GM18520 (cell line): ENCODE measurements around the gene CNGB1.
"Not testable (repeated sequence)": the region's sequence is repeated elsewhere in the genome, so short reads cannot be mapped to it uniquely, and the experiment has no call there.

Experiments used
- ATAC-seq: cut with Tn5 transposase; IDR thresholded peaks from one replicate; pipeline ENCODE4 v1.9.1; 2021; ENCODE audit not compliant: unreplicated experiment

CNGB1 gene

DNA sequence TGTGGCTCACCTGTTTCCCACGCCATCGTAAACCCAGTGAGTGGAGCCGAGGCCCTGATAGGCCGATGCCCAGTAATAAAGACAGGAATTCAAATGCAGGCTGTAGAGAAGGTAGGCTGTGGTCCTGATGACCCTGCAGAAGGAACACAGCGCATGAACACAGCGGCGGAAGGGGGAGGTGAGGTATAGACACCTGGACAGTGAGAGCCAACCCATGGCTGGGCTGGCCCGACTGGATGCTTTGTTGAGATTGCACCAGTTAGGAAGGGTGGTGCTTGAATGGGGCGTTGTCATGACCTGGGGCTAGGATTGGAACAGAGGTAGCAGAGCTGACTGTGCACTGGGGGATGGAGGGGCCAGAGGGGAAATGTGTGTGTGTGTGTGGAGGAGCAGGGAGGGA, 59.2 kb downstream of the CNGB1 start:
- no peak for ATAC-seq

DNA sequence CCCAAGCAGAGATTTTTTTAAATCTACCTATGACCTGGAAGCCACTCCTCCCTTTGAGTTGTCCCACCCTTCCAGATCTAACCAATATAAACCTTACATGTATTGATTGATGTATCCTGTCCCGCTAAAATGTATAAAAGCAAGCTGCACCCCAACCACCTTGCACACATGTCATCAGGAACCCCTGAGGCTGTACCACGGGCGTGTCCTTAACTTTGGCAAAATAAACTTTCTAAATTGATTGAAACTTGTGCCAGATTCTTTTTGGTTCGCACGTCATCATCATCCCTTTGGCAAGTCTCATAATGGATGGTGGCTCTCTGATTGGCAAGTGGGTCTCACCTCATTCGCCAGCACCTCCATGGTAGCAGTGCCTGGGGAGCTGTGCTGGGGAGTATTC, 60.2 kb downstream of the CNGB1 start:
- no peak for ATAC-seq

DNA sequence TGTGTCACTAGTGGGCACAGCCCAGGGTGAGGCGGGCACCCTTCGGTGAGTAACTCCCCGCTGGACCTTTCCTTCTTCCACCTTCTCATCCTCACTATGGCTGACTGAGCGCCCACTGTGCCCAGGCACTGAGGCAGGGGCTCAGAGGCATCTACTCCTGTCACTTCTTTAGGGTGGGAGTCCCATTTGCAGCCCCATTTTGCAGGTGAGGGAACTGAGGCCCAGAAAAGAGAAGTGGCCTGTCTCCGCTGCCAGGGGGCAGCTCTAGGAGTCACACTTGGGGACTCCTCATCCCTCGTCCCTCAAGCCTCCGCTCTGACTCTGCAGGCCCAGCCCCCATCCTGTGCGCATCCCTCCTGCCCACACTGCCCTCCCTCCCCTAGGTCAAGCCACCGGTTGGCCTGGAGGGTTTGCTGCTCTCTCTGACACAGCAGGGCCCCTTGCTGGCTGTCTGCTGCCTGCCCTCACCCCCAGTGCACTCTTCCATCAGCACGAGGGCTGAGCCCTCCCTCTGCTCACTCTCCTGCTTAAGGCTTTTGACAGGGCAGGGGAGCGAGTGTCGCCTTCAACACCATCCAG, 62.4 kb downstream of the CNGB1 start:
- no peak for ATAC-seq

DNA sequence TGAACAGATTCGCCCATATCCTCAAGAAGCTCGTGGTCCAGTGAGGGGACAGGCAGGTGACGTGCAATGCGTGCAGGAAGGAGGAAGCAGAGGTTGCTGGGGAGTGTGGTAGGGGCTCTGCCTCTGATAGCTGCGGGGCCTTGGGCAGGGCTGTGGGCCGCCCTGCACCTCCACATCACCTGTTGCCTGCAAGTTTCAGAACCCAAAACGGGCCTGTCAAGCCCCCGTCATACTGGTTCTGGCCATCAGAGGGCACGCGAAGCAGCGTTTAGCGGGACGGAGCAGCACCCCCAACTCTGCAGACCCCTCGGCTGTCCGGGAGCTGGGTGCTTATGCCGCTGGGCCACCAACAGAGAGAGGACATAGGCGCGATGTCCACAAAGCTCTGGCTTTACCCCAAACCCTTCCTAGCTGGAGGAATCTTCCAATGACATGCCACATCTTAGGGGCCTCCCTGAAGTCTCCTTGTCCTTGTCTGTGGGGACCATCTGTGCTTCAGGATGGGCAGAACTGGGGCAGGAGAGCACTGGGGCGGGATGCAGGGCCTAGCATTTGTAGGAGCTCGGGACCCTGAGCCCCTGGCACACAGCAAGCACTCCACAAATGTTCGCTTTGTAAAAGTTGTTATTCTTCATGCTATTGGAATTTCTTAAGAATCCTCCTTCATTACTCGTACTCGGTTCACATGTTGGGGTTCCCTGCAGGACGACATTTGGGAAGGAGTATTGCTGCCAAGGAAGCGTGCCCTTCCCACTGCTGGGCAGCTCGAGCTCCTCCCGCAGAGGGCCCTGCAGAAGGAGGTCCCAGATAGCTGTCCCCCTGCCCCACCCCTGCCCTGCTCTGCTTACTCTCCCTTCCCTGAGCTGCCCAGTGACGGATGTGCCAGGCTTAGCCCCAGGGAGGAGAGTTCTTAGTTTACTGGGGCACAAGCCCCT, 64.3 kb downstream of the CNGB1 start:
- no peak for ATAC-seq

DNA sequence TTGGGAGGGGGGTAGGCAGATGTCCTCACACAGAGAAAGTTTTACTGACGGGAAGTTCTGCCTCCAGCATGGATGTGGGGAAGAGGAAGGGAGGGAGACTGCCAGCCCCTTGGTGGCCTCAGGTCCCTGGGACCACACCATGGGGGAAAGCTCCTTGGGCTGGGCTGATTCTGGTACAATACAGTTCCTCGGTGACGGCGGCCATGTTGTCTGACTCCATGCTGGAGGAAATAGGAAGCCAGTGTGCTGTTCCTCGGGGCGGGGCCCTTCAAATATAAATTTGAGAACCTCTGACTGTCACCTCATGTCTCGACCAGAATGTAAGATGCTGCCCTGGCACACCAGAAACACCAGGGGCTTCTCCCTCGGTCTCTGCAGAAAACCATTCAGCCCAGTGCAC, 66.8 kb downstream of the CNGB1 start:
- no peak for ATAC-seq

DNA sequence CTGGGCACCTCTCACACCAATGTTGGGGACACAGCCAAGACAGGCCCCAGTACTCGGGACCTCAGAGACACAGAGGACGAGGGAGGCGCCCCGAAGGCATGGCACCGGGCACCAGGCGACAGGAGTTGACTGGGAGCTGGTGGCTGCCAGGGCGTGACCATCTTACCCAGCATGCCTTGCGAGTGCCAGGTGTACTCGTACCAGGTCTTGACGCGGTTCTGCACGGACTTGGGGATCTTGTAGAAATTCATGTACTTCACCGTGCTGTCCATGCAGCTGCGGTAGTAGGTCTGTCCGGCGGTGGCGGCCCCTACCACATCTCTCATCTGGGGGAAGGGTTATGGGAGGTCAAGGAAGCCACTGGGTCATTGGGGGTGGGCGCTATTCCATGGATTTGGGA, 67.3 kb downstream of the CNGB1 start:
- no peak for ATAC-seq

DNA sequence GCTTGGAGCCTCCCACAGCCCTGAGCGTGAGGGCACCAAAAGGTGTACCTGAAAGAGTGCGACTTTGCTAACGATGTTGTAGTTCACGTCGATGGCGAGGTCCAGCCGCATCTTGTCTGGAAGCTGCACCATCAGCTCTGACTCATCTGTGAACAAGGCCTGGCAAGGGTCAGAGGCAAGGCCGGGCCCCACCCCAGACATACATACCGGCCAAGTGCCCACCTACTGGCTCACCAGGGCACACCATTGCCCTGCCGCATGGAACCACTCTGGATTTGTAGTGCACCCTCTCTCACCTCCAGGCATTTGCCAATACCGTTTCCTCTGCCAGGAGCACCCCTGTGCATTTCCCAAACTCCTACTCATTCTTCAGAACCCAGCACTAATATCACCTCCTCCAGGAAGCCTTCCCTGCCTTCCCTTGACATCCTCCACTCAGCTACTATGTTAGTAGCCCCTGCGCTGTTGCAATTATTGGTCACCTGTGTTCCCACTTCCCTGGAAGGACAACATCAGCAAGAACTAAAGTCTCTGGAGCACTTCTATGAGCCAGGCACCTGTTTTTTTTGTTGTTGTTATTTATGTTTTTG, 69.4 kb downstream of the CNGB1 start:
- ATAC-seq = no peak

DNA sequence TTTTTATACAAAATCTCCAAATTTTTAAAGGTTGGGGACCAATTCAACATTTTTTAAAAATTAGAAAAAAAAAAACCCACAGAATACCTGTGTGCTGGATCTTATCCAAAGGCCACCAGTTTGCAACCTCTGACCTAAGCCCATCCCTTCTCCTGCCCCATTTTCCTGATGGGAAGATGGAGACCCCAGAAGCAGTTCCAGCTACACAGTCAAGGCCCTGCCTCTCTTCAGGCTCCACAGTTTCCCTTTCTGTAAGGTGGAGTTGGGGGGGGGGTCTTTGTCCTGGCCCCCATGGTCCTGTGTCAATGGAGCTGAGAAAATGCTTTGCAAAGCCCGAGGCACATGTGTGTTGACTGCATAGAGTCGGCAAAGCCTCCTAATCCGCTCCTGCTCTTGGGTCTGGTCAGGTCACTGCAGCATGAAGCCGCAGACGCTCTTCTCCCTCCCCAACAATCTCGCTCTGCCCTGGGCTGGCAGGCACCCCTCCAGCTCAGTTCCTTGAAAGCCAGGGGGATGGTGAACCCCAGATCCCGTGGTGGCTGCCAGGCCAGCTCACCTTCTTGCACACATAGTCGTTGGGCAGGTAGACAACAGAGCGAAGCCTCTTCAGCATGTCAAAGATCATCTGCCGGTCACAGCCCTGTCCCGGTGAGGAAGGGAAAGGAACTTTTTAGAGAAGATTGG, 70.0 kb downstream of the CNGB1 start:
- no peak for ATAC-seq

DNA sequence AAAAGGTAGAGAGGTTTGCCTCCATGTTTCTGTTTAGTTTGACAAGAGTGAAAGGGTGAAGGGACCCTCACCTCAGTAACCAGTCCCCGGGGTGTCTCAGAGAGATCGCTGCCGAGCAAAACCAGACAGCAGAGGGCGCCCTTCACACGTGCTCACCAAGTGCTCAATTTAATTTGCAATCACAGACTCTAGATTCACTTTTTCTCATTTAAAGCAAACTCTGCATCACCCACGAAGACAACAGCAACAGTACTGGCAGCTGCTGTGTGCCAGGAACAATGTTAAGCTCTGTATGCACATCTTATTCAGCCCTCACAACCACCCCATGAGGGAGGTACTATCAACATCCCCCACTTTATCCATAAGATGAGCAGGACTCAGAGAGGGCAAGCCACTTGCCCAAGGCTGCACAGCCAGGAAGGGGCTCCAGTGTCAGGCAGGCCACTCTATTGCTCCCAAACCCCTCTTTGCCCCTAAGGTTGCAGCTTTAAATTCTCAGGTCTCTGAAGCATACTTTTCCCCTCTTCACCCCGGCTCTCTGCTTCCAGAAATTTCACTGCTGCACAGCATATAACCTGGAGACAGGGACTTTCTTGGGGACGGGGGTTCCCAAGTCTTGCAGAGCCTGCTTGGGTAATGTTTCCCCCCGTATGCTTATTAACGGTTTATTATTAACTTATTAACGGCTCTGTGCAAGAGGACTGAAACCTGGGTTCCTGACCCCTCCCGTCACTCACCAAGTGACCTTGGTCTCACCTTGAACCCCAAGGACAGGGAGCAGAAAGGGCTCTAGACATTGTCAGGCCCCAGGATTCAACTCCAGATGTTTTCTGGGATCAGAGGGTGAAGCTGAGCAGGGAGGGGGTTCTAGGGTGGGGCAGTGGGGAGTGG, 70.9 kb downstream of the CNGB1 start:
- ATAC-seq = no peak

DNA sequence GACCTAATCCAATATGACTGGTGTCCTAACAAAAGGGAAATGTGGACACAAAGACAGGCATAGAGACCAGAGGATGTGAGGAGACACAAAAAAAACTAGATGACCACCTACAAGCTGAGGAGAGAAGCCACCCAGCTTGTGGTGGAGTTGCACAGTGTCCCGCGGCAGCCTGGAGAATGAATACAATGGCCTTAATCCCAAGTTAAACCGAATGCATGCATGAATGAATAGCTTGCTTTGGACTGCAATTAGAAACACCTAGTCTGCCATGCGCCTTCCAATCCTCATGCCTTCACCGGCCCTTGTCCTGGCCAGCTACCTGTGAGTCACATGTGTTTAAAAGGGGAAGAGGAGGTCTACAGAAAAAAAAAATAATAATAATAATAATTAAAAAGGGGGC, 72.0 kb downstream of the CNGB1 start:
- no peak for ATAC-seq

DNA sequence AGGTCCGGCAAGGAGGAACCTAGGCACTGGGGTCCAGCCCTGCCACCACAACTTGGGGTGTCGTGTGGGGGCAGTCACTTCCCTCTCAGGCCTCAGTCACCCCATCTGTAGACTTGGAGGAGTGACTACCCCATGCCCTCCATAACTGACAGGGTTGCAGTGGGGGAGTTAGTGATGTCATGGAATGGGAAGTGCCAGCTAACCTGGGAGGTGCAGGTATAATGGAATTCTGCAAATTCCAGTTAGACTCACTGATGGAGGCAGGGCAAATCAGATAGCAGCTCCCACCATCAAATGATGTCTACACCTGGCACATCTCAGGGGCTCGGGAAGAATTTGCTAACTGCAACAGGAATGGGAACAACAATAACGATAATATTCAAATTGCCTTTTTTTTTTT, 72.9 kb downstream of the CNGB1 start:
- no peak for ATAC-seq

DNA sequence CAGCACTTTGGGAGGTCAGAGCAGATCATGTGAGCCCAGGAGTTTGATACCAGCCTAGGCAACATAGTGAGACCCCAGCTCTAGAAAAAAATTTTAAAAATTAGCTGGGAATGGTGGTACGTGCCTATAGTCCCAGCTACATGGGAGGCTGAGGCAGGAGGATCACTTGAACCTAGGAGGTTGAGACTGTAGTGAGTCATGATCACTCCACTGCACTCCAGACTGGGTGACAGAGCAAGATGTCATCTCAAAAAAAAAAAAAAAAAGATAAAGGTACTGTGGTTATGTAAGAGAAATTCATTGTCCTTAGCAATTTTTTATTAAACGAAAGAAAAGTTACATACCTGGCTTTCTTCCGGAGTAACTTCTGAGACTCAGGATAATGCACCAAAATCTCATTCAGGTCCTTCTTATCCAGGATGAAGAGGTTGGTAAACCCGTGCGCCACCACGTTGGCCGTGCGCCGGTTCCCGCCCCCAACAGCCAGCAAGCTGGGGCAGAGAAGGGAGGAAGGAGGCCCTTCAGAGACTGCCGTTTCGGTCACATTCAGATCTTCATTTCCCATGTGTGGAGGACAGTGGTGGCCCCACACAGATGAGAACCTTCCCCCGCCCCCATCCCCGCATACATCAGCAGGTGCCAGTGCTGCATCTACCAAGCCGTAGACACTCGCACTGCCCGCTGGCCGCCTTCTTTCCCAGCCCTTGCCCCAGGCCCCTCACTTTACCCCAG, 73.7 kb downstream of the CNGB1 start:
- ATAC-seq = no peak

DNA sequence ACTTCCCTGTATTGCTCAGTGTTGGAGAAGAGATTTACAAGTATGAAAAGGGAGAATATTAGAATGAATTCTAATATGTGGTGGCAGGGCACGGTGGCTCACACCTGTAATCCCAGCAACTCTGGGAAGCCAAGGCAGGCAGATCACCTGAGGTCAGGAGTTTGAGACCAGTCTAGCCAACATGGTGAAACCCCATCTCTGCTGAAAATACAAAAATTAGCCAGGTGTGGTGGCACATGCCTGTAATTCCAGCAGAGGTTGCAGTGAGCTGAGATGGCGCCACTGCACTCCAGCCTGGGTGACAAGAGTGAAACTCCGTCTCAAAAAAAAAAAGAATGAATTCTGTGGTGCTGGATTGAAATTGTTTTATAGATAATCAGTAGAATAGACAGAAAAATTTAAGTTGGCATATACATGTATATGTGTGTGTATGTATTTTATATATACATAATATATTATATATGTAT, 75.8 kb downstream of the CNGB1 start:
- not testable (repeated sequence) for ATAC-seq

DNA sequence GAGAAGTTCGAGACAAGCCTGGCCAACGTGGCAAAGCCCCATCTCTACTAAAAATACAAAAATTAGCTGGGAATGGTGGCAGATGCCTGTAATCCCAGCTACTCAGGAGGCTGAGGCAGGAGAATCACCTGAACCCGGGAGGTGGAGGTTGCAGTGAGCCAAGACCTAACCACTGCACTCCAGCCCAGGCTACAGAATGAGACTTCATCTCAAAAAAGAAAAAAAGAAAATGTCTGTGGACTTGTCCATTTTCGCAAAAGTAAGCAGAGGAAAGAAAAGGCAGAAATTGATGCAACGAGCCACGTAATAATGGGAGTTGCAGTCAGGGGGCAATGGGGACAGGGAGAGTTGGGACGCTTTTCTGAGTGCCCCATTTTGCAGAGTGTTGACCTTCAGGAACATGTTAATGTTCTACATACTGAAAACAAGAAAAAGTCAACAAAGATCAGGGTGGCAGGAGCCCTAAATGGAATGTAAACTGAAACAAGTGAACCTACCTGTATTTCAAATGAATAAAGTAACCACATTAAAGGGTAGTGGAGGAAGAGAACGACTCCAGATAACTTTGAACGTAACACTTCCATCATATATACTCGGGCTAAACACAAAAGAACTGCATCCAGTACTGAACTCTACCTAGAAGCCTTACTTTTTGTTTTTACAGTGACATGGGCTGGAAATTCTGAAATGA, 76.4 kb downstream of the CNGB1 start:
- no peak for ATAC-seq

DNA sequence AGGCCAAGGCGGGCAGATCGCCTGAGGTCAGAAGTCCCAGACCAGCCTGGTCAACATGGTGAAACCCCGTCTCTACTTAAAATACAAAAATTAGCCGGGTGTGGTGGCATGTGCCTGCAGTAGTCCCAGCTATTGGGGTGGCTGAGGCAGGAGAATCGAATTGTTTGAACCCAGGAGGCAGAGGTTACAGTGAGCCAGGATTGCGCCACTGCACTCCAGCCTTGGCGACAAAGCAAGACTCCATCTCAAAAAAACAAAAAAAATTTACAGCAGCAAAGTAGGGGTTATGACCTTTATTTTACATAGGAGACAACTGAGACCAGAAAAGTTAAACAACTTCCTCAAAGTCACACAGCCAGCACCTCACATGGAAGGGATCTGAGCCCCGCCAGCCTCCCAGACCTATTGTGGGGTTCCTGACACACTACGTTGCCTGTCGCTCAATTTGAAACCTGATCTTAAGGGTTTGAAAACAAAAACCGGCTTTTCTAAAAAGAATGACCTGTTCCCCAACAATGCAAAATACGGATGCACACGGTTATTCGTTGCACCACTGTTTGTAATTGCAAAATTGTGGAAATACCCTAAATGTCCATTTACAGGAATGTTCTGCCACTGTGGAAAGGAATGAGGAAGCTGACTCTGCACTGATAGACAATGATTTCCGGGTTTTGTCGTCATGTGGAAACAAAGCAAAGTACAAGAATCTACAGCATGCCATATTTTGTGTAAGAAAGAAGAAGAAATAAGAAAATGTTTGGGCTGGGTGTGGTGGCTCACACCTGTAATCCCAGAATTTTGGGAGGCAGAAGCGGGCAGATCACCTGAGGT, 77.2 kb downstream of the CNGB1 start:
- no peak for ATAC-seq

DNA sequence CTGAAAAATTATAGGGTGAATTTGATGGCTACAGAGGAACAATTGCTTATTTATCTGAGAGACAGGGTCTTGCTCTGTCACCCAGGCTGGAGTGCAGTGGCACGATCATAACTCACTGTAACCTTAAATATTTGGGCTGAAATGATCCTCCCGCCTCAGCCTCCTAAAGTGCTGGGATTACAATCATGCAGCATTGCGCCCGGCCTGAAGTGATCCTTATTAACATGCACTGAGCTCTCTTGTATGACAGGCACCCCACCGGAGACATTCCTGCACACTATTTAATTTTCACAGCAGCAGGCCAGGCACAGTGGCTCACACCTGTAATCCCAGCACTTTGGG, 77.7 kb downstream of the CNGB1 start:
- ATAC-seq = no peak

DNA sequence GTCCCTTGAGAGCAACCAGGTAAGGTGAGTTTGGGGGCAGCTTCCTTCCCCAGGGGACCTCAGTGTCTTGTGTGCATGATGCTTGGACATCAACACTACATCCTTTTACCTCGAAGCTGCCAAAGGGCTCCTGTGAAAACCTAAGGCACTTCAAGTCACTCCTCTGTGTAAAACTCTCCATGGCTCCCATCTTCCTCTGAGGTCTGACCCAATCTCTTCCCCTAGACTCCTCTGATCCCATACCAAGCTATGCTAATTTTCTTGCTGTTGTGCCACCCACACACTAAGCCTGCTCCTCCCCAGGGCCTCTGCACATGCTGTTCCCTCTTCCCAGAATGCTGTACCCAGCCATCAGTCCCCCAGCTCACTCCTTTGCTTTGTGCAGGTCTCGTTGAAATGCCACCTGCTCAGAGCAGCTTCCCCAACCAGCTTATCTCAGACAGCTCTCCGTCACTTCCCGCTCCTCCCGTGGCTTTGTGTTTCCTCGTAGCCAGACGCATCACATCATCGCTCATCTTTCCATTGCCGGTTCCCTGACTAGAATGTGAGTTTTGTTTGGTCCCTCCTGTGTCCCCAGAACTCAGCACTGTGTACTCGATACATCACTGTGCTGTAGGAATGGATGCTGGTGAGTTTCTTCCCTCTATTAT, 78.4 kb downstream of the CNGB1 start:
- no peak for ATAC-seq

DNA sequence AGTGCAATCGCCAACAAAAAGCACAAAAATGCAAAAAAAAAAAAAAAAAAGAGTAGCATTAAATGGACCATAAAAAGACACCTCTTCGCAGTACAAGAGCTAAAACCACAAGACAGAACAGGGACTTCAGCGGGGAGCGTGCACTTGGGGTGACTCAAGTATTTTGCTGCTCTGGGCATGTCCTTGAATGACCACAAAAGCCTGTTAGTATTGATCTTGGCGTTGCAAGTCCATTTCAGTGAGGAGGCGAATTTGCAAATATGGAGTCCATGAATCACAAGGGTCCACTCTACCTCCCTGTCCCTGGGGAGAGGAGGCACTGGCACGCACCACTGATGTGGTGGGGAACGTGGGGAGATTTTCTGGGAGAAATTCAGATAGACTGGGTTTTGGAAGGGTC, 78.9 kb downstream of the CNGB1 start:
- no peak for ATAC-seq
